B cell (primary cell): ENCODE results near the gene LIPH.

ENCODE experiments used
- CTCF ChIP-seq: fragments of 200-600 bp; IDR thresholded peaks from one replicate; pipeline ENCODE4 v1.8.0; 2022; ENCODE audit warnings: antibody characterized with exemption, mild to moderate bottlenecking
- EZH2 ChIP-seq: IDR thresholded peaks from 2 replicates; pipeline ENCODE4 v1.6.1; 2012; ENCODE audit warnings: borderline replicate concordance, low read depth, mild to moderate bottlenecking, moderate library complexity, low read length; ENCODE audit not compliant: insufficient read depth, poor library complexity, severe bottlenecking

DNA sequence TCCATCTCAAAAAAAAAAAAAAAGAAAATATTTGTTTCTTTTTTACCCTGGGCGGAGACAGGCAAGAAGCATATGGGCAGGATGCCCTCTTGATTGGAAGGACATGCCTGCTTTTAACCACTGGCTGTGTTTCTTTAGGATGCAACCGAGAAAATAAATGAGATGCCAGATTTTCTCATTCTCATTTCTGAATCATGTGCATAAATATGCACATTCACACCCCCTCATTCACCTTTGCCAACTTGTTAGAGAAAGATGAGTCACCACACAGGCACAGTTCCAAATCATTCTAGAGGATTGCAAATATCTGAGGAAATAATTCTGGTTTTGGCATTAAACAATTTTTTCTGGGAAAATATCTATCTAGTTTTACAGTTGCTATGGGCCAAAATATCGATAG, 3.3 kb downstream of the LIPH start:
- TF ChIP-seq EZH2 (no peak), CTCF (no peak)
